Measurements from ENCODE around the gene ZNFX1. TPM values are rescaled to one million over a fixed set of nuclear protein-coding genes. Genes with fewer than 3 reads are reported as not detected.

ZNFX1 gene
- total and polyA plus RNA-seq, 8 donors: 4.3 to 15.7 (median 6.5) TPM

DNA sequence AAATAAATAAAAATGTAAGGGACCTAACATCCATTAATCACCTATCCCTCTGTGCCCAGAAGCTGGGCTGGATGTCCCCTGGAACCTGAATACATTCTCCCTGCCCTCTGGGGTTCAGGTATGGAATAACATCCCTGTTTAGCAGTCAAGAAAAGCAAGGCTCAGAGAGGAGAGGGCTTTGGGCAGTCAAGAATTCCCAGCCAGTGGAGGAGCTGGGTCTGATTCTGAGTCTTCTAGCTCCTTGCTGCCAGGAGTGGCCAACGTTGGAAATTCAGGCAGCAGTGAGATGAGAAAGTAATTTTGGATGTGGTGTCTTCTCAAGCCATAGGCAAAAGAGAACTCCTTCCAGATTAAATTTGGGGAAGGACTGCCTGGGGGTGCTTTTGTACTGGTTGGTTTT, 42.6 kb upstream of the ZNFX1 start:
- TF ChIP-seq CTCF (IDR thresholded peaks at IDR 0.05): peak in 1 of 4 donors; percentile 13
- Histone ChIP-seq H3K36me3 (no peaks in the 10 kb centered on the region), H3K27me3 (peaks cover 0 to 15% (median 5%) of the 10 kb centered on the region in 4 donors), H3K4me3 (no peak overlapping the region), H3K4me1 (peaks cover 0 to 7% (median 6%) of the 10 kb centered on the region in 3 donors), H3K9me3 (no peaks in the 10 kb centered on the region), H3K27ac (no peak overlapping the region)
- intact Hi-C loops (cut with DNase I): loop anchor here in 1 of 3 donors (10.0 kb wide), 1 partner anchor 76 kb away; no protein-coding TSS in a partner anchor
- no peak for FAIRE-seq
- ATAC-seq: peak in 3 of 4 donors; percentile 24 to 53 (median 43)
- 0 to 2% methylated on average over 1 of the region's 1 CpG for WGBS, 2 donors
- DNase-seq: no peak

DNA sequence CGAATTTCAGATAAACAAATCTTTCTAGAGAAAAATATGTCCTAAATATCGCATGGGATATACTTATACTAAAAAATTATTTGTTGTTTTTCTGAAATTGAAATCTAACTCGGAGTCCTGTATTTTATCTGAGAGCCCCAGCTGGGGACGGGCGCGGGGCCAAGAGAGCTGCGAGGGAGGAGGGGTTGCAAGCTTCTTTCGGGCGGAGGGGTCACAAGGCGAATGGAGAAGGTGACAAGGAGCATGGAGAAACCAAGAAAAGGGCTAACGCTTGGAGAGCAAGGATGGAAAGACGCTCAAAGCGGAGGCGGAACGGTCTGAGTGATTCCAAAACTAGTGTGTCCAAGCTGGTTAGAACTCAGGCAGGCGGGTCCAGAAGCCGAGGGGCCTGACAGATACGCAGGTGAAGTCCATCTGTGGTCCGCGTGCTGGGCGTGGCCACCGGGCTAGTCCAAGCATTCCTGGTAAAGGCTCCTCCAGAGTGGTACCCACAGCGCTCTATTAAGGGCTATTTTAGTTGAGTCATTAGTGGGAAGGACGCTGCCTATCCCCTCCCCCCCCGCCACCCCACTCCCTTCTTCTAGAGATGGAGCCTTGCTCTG, 41.5 kb upstream of the ZNFX1 start:
- no peak for DNase-seq
- Histone ChIP-seq H3K27ac (no peak overlapping the region), H3K27me3 (peaks cover 0 to 15% (median 5%) of the 10 kb centered on the region in 4 donors), H3K4me1 (peaks cover 0 to 7% (median 6%) of the 10 kb centered on the region in 3 donors), H3K9me3 (no peaks in the 10 kb centered on the region), H3K36me3 (no peaks in the 10 kb centered on the region), H3K4me3 (peak overlapping the region in 2 of 4 donors; percentile 17 to 38)
- intact Hi-C loops (cut with DNase I): no loop called here
- no peak for ATAC-seq
- 16 to 17% methylated on average over 25 of the region's 25 CpGs for whole genome bisulfite sequencing, 2 donors
- no peak for FAIRE-seq
- no peak for TF ChIP-seq CTCF (IDR thresholded peaks at IDR 0.05)

DNA sequence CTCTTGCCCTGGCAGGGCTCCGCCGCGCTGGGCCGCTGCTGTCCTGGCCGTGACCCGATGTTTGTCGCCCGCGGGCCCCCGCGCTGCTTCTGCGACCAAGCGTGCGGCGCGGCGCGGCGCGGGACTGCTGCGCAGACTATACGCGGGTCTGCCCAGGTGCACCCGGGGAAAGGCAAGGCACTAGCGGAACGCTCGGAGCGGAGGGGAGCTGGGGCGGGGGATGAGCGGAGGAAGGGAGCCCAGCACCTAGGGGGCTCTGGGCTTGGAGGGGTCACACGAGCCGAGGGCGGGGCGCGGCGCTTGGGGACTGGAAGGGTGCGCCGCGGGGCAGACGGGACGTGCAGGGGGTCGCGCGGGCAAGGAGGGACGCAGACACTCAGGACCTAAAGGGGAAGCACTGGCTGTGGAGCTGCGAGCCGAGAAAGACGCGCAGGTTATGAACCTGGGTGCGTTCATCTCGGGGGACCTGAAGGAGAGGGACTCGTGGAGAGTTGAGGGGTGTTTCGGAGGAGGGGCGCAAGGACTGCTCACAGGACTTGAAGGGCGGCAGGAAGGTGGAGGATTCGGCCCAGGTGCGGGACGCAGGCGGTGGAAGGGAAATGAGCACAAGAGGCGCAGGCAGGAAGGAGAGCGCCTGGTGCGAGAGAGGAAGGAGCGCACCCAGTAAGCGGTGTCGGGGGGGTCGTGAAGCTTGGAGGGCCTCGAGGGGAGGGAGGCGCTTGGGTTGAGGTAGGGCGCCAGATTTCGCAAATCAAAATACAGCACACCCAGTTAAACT, 40.8 kb upstream of the ZNFX1 start:
- H3K4me1 ChIP-seq: peaks cover 0 to 7% (median 6%) of the 10 kb centered on the region in 3 donors
- intact Hi-C loops (cut with DNase I): no loop called here
- no peaks in the 10 kb centered on the region for H3K9me3 ChIP-seq
- no peak overlapping the region for H3K27ac ChIP-seq
- WGBS, 2 donors: 1 to 2% methylated on average over 68 to 70 of the region's 70 CpGs
- peak in 3 of 4 donors; percentile 36 to 55 (median 45) for ATAC-seq
- no peaks in the 10 kb centered on the region for H3K36me3 ChIP-seq
- FAIRE-seq: no peak
- no peak for TF ChIP-seq CTCF (IDR thresholded peaks at IDR 0.05)
- peak in 2 of 6 donors; percentile 63 to 74 for DNase-seq
- peaks cover 0 to 15% (median 5%) of the 10 kb centered on the region in 4 donors for H3K27me3 ChIP-seq
- peak overlapping the region in 2 of 4 donors; percentile 17 to 38 for H3K4me3 ChIP-seq

DNA sequence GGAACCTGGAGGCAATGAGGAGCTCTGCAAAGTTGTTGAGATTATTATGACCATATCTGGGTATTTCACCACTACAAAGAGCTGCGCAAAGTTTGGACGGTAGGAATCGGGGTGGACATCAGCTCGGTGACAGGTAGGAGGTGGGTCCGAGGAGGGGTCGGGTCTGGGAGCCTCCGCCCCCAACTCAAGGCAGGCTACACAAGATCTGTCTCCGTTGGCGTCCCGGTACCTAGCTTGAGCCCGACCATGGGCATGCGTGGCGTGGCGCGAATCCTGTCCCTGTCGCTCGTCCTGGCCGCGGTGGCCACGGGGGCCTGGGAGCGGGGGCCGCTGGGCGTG, 40.2 kb upstream of the ZNFX1 start:
- Histone ChIP-seq H3K27me3 (peaks cover 0 to 15% (median 5%) of the 10 kb centered on the region in 4 donors), H3K4me3 (peak overlapping the region in 2 of 4 donors; percentile 17 to 38), H3K36me3 (no peaks in the 10 kb centered on the region), H3K27ac (no peak overlapping the region), H3K9me3 (no peaks in the 10 kb centered on the region), H3K4me1 (peaks cover 0 to 7% (median 6%) of the 10 kb centered on the region in 3 donors)
- FAIRE-seq: no peak
- 3 to 6% methylated on average over 23 of the region's 23 CpGs for WGBS, 2 donors
- no peak for TF ChIP-seq CTCF (IDR thresholded peaks at IDR 0.05)
- intact Hi-C loops (cut with DNase I): no loop called here
- DNase-seq: no peak
- no peak for ATAC-seq
